ENCODE results near the gene JAKMIP1.

Gene JAKMIP1

DNA sequence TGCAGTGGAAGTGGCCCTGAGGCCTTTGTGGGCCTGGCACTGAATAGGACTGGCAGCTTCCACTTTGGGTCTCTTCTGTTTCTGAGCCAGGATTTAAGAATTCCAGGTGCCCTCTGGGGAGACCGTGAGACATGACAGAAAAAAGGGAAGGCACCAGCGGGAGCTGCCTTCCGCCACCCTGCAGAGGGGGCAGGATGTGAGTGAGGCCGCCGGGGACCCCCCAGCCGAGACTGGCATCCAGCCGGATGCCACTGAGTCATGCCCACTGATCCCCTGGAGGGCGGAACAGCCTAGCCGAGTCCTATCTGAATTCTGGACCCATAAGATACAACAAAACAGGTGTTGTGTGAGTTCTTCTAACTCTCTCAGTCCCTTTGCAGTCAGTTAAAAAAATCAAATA, 223.4 kb downstream of the JAKMIP1 start:
- peaks cover 22% of the 10 kb centered on the region for H3K27me3 Mint-ChIP-seq
- no peaks in the 10 kb centered on the region for H3K36me3 Mint-ChIP-seq (ENCODE audit: low read depth)
- no peaks in the 10 kb centered on the region for H3K9me3 Mint-ChIP-seq
- no peaks in the 10 kb centered on the region for H3K4me1 Mint-ChIP-seq (ENCODE audit: low read depth)
- no peak overlapping the region for H3K4me3 Mint-ChIP-seq
- no peak overlapping the region for H3K27ac Mint-ChIP-seq

DNA sequence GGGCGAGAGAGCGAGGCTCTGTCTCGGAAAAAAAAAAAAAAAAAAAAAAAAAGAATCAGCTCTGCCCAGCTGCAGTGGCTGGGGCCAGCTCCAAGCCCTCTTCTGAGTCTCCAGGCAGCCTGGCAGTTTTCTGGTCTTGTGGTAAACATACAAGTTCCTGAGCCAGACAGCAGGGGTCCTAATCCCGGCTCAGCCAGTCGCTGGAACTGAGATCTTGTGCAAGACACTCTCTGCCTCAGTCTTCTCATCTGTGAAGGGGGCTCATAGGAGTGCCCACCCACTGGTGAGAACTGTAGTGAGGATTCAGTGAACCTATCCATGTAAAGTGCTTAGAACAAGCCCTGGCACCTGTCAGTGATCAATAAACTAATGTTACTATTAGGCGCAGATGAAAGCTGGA, 223.9 kb downstream of the JAKMIP1 start:
- no peaks in the 10 kb centered on the region for H3K9me3 Mint-ChIP-seq
- no peak overlapping the region for H3K4me3 Mint-ChIP-seq
- H3K27ac Mint-ChIP-seq, result no peak overlapping the region
- peaks cover 17% of the 10 kb centered on the region for H3K27me3 Mint-ChIP-seq
- no peaks in the 10 kb centered on the region for H3K36me3 Mint-ChIP-seq (ENCODE audit: low read depth)
- no peaks in the 10 kb centered on the region for H3K4me1 Mint-ChIP-seq (ENCODE audit: low read depth)
